HG02981 (cell line): Measurements from ENCODE around the gene SDK1.

Experiments used
- ATAC-seq: cut with Tn5 transposase; IDR thresholded peaks from one replicate; pipeline ENCODE4 v1.9.1; 2021; ENCODE audit warnings: mild to moderate bottlenecking, moderate library complexity; ENCODE audit not compliant: unreplicated experiment

SDK1 gene

DNA sequence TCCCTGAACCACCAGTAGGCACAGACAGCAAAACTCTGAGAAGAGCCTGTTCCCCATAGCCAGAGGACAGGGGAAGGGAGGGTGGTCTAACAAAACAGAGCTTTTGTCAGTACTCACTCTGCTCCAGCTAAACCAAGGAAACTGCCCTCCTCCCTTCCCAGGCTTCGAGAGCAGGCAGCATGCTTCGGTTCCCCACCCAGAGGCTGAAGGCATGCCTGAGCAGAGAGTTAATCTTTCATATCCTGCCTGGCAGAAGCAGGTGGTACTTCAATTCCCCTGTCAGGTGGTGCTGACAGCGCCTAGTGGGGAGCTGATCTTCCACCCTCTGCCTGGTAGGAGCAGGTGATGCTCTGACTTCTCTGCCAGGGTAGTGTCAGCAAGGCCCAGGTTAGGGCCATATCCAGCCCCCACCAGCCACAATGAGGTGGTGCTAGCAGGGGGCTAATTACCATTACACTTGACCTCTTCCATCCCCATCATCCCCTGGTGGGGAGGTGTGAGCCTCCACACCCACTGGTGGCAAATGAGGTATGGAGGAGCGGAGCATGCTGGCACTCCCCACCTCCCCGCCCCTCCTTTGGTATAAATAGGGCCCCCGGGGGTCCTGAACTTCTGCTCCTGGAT is 35.1 kb downstream of the SDK1 start:
- no peak for ATAC-seq

DNA sequence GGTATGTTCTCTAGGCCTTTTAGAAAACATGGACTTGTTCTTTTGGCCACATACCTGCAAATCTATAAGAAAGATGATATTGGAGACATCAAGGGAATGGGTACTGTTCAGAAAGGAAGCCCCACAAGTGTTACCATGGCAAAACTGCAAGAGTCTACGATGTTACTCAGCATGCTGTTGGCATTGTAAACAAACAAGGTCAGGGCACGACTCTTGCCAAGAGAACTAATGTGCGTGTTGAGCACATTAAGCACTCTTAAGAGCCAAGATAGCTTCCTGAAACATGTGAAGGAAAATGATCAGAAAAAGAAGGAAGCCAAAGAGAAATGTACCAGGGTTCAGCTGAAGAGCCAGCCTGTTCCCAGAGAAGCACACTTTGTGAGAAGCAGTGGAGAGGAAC is 37.1 kb downstream of the SDK1 start:
- no peak for ATAC-seq

DNA sequence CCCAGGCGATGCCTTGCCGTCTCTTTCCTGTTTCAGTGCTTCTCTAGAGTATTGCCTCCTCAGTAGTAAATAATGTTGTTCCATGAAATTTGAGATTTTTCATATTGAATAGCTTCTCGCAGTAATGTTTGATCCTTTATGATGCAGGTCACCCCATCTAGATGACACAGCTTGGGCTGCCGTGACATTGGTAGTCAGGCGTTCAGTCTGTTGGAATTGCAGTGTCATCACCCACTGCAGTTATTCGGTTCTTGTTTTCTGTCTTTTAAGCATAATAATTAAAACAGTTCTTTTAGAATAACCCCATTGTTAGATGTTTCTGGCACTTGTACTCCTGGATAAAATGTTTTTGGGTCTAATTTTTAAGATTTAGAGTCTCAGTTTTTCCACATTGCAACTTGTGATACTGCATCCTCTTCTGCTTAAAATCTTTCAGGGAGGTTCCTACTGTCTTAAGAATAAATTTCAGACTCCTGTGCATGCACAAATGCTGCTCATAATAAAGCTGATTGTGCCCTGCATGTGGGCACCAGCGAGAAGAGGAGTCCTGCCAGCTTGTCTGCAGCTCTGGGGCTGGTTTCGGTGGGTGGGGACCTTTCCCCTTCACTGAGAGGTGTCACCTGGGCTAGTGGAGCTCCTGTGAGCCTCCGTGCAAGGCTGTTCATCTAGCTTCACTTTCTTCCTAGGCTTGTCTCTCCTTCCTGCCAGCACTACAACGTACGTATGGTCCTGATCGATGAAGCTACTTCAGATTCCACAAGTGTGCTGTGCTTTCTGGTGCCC is 44.8 kb downstream of the SDK1 start:
- no peak for ATAC-seq

DNA sequence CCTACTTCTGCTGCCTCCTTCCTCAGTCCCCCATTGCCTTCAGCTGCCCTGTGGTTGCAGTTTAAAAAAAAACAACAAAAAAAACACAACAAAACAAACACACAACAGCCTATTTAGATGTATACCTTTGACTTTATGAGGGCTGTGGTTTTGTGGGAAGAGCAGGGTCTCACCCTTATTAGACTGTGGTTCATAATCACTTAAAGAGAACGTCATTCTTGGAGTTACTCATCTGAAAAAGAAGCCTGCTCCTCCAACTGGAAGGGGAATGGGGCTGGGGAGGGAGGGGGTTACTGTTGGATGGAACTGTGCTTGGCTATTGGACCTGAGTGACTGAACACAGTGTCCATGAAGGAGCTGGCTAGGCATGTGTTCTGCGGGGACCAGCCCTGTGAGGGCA is 48.1 kb downstream of the SDK1 start:
- ATAC-seq: no peak

DNA sequence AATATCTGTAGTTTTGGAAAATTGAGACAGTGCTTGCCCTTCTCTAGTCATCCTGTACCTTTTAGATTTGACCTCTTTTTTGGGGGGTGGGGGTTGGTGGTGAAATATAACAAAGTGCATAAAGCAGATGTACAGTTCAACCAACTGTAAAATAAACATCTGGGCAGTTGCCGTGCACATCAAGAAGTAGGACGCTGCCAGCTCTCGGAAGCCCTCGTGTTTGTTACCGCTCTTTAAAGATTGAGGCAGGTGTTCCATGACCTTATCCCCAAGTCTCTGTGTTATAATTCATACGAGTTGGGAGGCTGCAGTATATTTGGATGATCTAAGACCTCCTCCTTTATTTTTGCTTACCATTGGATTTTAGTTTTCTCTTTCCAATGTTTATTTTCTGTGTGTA is 55.1 kb downstream of the SDK1 start:
- no peak for ATAC-seq

DNA sequence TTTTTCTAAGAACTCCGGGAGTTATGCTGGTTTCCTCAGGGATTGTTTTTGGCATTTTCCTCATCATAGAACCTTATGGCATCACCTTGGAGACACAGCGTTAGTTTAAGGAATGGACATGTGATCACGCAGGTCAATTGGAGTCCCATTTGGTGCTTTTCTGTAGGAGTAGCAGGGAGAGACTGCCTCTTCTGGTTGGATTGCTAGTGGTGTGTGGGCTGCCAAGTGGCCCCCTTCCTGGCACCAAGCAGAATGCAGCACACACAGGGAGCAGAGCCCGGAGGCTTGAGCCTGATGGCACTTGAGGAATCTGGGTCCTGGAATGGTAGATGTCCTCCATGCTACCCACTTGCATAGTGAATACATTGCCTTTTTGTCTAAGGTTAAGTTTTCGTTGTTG is 57.9 kb downstream of the SDK1 start:
- no peak for ATAC-seq

DNA sequence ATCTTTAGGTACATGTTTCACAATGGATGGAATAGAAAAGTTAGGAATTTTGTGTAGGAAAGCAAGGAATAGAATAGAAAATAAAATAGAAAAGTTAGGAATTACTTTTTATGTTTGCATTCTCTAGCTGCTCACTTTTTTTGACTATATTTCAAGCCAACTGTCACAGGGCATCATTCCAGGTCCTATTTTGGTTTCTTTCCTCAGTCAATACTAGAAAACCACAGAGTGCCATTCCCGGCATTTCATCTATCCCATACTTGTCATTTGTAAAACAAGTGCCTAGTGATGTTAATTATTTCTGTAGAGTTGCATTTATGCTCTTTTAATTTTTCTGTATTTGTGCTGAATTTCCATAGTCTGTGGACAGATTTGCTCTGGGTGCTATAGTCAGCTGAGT is 66.2 kb downstream of the SDK1 start:
- ATAC-seq: no peak

DNA sequence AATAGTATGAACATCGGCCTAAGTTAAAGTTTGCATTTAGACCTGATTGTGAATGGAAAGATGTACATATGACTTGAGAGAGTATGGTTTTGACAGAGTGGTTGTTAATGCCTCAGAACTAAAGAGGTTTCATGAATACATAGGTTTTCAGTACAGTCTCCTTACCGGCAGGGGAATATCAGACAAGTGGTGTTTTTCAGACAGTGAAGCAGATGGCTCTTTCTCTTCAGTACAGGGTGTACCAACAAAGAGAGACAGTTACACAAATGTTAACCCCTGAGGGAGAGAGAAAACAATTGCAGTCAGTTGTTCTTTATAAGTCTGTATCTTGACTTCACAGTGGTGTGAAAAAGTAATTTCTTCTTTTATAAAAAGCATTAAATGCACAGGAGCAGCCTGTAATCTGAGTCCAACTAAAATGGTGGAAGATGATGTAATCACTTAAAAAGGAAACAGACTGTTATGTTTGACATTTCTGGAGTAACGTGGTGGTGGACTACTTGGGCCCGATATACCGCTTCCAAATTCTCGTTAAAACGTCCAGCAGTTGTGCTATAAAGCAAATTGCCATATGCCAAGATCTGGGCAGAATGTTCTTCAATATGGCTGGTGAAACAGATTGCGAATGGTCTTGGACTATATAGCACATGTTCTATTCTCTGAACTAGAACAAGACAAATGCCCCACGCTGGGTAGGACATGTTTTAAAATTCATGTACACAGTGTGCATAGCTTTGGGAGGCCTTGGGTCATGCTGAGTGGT is 69.2 kb downstream of the SDK1 start:
- no peak for ATAC-seq

DNA sequence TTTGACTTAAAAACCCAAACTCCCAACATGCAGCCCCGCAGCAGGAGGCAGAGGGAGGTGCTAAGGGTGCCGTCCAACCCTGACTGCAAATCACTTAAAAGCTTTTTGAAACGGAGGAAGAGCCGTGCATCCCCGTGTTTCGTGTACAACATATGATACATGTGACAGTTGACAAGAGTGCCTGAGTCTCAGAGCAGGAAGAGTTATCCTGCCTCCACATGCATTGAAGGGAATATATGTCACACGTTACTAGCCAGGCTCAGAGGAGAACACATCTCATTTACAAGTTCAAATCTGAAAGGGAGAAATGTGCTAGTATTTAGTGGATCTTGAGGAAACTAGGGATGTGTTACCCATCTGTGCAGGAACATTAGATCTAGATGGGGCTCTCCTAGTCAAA is 69.9 kb downstream of the SDK1 start:
- ATAC-seq: no peak

DNA sequence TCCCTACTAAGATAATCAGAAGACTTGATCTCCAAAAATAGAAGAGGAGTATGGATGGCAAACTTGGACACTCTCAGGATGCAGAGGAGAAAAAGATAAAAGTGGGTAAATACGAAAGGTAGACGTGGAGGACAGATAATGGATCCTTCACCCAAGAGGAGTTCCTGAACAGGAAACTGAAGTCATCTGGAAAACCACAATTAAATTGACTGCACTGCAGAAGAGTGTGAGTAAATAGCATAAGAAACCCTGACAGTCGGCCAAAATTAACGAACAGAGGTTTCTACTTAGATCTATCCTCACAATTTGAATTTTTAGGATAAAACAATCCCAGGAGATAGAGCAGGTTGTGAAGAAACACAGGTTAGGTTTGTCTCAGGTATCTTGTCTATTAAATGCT is 70.5 kb downstream of the SDK1 start:
- no peak for ATAC-seq

DNA sequence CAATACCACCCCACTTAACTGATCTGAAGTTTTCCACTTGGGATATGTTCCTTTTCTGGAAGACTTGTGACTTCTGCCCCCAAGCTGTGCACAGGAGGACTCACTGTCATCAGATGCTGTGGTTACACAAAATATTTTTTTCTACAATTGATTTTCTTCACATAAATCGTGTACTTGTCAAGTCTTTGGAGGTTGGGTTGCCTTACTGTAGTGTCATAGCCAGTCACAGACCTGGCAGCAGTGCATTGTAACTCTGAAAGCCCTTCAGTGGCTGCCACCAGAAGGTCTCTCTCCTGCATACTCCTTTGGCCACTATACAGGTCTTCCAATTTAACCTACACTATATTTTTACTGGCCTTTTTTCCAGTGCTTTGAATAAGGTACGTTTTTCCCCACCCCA is 73.2 kb downstream of the SDK1 start:
- ATAC-seq: no peak

DNA sequence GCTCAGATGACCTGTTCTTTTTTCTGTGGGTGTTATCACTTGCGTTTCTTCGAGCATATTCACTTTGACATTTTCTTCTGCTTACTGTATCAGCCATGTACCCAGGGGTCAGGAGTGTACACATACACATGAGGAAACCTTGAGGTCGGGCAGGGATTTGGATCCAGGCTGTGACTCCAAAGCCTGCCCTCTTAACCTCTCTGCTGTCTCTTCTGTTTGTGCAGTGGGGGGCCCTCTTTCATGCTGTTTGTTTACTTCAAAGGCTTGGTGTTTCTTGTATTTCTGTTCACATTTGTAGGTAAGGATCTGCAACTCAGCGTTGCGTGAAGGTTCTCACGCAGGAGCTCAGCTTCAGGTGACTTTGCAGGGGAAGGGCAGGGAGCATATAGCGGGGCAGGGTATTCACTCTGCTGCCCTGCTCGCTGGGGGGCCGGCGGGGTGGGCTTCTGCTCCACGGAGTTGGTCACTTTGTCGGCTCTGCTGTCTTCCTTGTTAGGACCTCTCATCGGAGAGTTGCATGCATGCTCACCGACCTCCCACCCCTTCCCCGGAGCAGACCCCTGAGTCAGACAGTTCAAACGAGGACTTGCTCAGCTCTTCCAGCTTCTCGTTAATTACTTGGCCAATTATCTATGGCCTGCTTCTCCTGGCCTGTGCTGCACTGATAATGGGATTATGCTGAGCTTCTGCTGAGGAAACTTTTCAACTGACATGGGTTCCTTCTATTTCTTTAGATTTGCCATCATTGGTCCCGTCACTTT is 77.5 kb downstream of the SDK1 start:
- no peak for ATAC-seq

DNA sequence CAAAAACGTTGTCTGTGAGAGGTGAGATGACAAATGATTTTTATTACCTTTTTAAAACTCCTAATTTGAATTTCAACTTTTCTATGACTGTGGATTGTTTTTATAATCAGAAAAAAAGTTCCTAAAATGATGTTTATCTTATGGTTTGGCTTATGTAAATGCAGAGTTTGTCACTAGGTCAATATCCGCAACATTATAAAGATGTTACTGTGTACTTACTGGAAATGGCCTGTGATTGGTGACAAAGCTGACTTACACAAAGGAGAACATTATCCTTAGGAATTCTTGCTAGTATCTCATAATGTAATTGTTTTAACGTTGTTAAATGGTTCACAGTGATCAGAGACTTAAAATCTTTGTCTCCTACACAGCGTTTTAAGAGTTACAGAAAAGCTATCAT is 79.0 kb downstream of the SDK1 start:
- no peak for ATAC-seq

DNA sequence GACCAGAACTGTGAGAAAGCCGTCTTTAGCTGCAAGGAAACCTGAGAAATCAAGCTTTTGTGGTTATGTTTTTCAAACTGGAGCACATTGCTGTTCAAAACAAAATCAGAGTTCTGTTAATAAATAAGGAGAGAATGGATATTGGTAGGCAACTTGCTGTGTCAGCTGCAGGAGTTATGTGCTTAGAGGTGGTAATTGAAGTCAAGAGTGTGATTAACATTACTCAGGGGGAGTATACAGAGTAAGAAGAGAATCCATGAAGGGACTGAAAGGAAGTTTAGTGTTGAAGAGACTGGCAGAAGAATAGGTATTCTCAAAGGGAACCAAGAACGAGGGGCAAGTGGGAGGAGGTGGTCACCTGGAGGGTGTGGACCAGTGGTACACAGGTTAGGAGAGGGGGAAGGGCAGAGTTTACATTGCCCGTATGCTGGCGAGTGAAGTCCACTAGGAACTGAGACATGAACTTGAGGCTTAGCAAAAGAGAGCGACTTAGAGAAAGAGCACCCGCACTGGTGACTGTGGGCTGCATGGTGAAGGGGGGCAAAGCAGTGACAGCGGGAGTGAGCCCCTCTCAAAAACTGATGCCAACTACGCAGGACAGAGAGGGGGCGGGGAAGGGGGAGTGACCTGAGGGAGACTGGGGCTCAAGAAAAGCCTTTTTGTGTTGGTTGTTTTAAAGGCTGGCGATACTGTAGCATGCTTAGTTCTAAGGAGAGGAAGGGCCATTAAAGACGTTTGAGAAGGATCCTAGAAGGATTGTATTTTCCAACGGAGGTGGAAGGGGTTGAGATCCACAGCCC is 80.0 kb downstream of the SDK1 start:
- ATAC-seq: no peak

DNA sequence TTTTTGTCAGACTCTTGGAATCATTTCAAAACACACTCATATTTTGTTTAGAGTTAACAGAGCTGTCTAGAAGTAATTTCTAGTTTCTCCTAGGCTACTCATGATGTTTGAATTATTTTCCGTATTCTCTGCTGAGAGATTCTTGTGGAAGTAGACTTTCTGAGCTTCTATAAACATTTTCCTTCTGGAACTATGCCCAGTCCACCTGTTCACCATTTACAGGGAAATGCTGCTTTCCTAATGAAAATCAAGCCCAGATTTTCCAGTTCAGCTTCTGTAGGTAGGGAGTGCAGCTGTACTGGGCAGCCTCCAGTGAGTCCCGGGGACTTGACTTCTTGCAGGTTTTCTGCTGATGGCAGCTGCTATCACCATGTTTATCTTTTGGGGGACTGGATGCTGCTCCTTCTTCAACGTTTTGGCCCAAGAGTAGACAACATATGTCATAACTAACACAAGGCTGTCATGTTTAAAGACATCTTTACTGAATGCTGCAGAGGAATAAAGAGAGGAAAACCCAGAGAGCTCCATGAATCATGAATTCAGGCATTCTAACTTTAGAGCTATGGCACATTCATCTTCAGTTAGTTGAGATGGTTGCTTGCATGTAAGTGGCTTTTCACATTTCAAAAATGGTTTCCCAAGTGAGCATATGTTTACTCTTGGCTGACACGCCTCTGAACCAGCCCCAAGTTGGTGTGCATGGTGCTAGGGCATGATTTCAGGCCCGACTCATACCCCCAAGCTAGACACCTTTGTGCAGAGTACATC is 85.6 kb downstream of the SDK1 start:
- no peak for ATAC-seq

DNA sequence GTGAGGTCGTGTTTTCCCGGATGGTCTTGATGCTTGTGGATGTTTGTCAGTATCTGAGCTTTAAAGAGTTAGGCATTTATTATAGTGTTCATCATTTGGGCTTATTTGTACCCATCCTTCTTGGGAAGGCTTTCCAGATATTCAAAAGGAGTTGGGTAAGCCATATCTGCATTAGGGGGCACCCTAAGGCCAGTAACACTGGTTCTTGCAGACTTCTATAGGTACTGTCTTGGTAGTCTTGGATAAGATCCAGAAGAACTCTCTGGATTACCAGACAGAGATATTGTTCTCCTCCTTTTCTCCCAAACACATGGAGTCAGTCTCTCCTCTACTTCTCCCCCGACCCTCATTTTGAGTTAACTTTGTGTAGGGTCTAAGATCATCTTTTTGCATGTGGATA is 92.8 kb downstream of the SDK1 start:
- ATAC-seq: no peak

DNA sequence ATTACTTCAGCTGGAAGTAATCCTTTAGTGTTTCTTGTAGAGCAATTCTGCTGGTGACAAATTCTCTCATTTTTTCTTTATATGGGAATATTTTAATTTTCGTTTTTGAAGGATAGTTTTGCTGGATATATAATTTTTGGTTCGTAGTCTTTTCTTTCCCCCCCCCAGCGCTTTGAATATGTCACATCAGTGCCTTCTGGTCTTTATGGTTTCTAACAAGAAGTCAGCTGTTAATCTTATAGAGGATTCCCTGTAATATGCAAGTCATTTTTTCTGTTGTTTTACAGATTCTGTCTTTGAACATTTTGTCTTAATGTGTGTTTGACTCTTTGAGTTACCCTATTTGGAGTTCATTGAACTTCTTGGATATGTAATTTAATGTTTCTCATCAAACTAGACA is 96.3 kb downstream of the SDK1 start:
- no peak for ATAC-seq

DNA sequence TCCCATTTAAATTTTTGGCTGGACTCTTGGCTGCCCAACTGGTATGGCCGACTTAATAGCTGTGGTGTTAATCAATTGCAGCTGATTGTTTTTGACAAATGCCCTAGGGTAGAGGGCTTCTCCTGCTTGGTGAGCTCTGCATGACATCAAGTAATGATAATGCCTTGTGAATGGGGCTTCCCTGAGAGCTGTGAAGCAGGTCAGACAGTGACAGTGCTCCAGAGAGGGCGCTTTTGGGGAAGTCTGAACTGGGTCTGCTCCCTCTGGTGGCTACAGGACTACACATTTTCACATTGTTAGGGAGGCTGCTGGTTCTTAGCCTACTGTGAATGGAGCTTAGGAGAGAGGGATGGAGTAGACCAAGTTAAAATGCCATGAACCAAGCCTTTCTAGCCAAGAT is 98.8 kb downstream of the SDK1 start:
- ATAC-seq: no peak

DNA sequence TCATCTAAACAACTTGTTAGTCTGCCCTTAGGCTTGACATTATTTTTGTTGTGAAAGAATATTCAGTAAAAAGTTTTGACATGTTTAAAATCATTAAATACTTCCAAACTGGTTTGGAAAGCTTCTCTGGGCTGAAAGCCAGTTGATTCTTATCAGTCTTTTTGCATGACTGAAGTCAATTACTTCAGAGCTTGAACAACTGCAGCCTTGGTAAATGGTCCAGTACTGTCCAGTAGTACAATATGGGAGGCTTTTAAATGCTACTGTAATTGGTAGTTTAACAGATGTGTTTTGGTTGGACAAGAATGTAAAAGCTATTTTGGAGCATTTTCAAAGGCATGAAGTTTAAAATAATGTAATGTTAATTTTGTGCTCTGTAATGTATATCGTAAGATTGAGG is 103.4 kb downstream of the SDK1 start:
- no peak for ATAC-seq
